Measurements from ENCODE around the gene QSOX2.

Gene QSOX2

GRCh38 chr9:136209232-136209631 is 36.4 kb downstream of the QSOX2 start:
- no peak for TF ChIP-seq REST (IDR thresholded peaks at IDR 0.05; ENCODE audit: insufficient read depth in 1 of 2, low read depth in 2 of 2, low read length in 2 of 2)
- TF ChIP-seq SIN3A (IDR thresholded peaks at IDR 0.05; ENCODE audit: borderline replicate concordance, insufficient read depth, low read length), result no peak
- no peak for TF ChIP-seq FOXP2 (optimal IDR thresholded peaks at IDR 0.05; ENCODE audit: borderline replicate concordance, extremely low read depth, extremely low read length, insufficient read depth)
- no peak for TF ChIP-seq POLR2AphosphoS5 (IDR thresholded peaks at IDR 0.05; ENCODE audit: low read depth, low read length)
- no peak for TF ChIP-seq TAF1 (IDR thresholded peaks at IDR 0.05; ENCODE audit: borderline replicate concordance, insufficient read depth, low read length)

DNA sequence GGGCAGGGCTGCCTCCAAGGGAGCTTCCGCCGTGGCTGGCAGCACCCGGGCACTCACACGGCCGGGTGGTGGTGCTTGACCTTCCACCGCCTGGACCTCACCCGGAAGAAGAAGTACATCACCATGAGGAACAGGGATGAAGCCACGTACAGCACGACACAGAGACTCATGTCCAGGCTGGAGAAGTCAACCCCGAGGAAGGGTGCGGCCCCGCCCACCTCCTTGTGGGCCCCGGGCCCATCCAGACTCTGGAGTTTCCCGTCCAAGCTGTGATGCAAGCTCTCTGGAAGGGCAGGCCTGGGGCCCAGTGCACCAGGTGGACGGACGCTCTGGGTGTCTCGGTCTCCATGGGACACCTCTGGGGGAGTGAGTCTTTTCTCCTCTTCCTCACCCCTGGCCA is 36.9 kb downstream of the QSOX2 start:
- no peak for TF ChIP-seq SIN3A (IDR thresholded peaks at IDR 0.05; ENCODE audit: borderline replicate concordance, insufficient read depth, low read length)
- TF ChIP-seq FOXP2 (optimal IDR thresholded peaks at IDR 0.05; ENCODE audit: borderline replicate concordance, extremely low read depth, extremely low read length, insufficient read depth), result no peak
- TF ChIP-seq REST (IDR thresholded peaks at IDR 0.05; ENCODE audit: insufficient read depth in 1 of 2, low read depth in 2 of 2, low read length in 2 of 2), result no peak
- no peak for TF ChIP-seq POLR2AphosphoS5 (IDR thresholded peaks at IDR 0.05; ENCODE audit: low read depth, low read length)
- no peak for TF ChIP-seq TAF1 (IDR thresholded peaks at IDR 0.05; ENCODE audit: borderline replicate concordance, insufficient read depth, low read length)

DNA sequence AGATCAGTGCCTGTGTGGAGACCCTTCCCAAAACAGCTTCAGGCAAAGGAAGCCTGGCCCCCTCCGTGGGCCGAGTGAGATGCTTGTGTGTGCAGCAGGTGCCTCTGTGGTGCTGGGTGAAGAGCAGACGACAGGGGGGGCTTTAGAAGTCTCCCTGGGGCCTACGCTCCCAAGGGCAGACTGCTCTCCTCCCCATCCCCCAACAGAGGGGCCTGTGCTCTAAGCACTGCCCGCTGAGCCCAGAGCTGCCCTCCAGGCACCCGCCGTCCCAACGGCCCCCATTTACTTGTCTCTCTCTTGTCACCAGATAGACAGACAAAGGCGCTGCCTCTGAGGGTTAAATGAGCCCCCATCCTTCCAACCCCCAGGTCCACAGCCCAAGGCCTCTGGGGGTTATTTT is 38.0 kb downstream of the QSOX2 start:
- TF ChIP-seq SIN3A (IDR thresholded peaks at IDR 0.05; ENCODE audit: borderline replicate concordance, insufficient read depth, low read length) (no peak), REST (IDR thresholded peaks at IDR 0.05; ENCODE audit: insufficient read depth in 1 of 2, low read depth in 2 of 2, low read length in 2 of 2) (no peak), FOXP2 (optimal IDR thresholded peaks at IDR 0.05; ENCODE audit: borderline replicate concordance, extremely low read depth, extremely low read length, insufficient read depth) (no peak), TAF1 (IDR thresholded peaks at IDR 0.05; ENCODE audit: borderline replicate concordance, insufficient read depth, low read length) (no peak), POLR2AphosphoS5 (IDR thresholded peaks at IDR 0.05; ENCODE audit: low read depth, low read length) (no peak)

DNA sequence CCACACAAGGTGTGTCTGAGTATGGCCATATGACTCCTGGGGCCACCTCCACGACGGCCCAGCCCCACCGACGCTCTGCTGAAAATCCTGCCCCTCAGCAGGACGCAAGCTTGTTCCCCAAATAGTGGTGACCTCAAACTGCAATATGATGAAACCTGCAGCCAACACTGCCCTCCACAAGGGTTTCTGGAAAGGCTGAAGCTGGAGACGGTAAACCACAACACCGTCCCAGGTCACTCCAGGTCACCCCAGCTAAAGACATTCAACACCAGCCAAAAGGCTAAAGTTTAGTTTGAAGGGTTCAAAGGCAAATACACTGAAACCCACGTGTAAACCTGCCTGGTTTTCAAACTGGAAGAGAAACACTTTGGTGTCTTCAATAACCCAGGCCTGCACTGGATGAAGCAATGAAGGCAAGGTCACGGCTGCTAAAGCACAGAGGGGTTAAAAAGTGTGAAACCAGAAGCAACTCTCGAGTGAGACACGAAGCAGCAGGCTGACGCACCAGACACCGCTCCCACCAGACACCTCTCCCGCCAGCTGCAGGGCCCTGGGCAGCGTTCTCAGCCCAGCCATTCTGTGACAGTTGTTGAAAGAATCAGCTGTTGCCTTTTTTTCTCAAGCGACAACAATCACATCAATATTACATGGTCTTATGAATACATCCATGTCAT is 38.9 kb downstream of the QSOX2 start:
- TF ChIP-seq REST (IDR thresholded peaks at IDR 0.05; ENCODE audit: insufficient read depth in 1 of 2, low read depth in 2 of 2, low read length in 2 of 2) (no peak), TAF1 (IDR thresholded peaks at IDR 0.05; ENCODE audit: borderline replicate concordance, insufficient read depth, low read length) (no peak), FOXP2 (optimal IDR thresholded peaks at IDR 0.05; ENCODE audit: borderline replicate concordance, extremely low read depth, extremely low read length, insufficient read depth) (no peak)

DNA sequence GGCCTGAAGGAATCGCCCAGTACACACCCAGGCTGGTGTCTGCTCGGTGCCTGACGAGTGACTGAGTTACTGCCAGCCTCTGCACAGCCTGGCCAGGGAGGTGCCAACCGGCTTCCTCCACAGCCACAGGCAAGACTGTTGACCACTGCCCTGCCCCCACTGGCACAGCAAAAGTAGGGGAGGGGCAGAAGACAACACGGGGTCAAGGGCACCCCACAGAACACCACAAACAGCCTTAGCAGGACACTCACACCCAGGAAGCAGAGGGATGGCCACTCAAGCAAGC is 40.0 kb downstream of the QSOX2 start:
- TF ChIP-seq REST (IDR thresholded peaks at IDR 0.05; ENCODE audit: insufficient read depth in 1 of 2, low read depth in 2 of 2, low read length in 2 of 2), result no peak; a peak in 1 of 4 replicates
- TF ChIP-seq SIN3A (IDR thresholded peaks at IDR 0.05; ENCODE audit: borderline replicate concordance, insufficient read depth, low read length), result no peak
- no peak for TF ChIP-seq TAF1 (IDR thresholded peaks at IDR 0.05; ENCODE audit: borderline replicate concordance, insufficient read depth, low read length)
- no peak for TF ChIP-seq FOXP2 (optimal IDR thresholded peaks at IDR 0.05; ENCODE audit: borderline replicate concordance, extremely low read depth, extremely low read length, insufficient read depth)
- TF ChIP-seq POLR2AphosphoS5 (IDR thresholded peaks at IDR 0.05; ENCODE audit: low read depth, low read length), result no peak

Data from PFSK-1 (cell line).